HepG2 (cell line): ENCODE results near the gene RARS1. TPM values are rescaled to one million over a fixed set of nuclear protein-coding genes. Genes with fewer than 3 reads are reported as not detected.

Experiments
- CEBPB ChIP-seq: IDR thresholded peaks from 2 replicates; pipeline ENCODE4 v1.6.1; 2011; ENCODE audit warnings: low read depth, low read length, improper control_type of control experiment, borderline replicate concordance
- EZH2 ChIP-seq: conservative IDR thresholded peaks from 2 replicates; pipeline ENCODE4 v1.6.1; 2012; ENCODE audit warnings: mild to moderate bottlenecking, low read depth, low read length, moderate library complexity
- GATAD1 ChIP-seq: IDR thresholded peaks from 2 replicates; pipeline ENCODE4 v1.6.1; 2016; ENCODE audit warnings: missing genetic modification reagents, missing compliant biosample characterization
- GFI1 ChIP-seq: sonication (generic); formaldehyde crosslinking; IDR thresholded peaks from 2 replicates; pipeline ENCODE4 v1.5.0; 2020; ENCODE audit warnings: missing genetic modification reagents, mild to moderate bottlenecking, borderline replicate concordance
- KLF16 ChIP-seq, 2 experiments: sonication (generic) in 1 of 2; formaldehyde crosslinking in 1 of 2; IDR thresholded peaks; 2 replicates each; pipeline versions ENCODE4 v1.6.1 to v1.8.0; 2016 to 2023; ENCODE audit warnings: missing genetic modification reagents in 2 of 2, missing compliant biosample characterization in 1 of 2
- ZNF3 ChIP-seq: IDR thresholded peaks from 2 replicates; pipeline ENCODE4 v1.7.0; 2017; ENCODE audit warnings: inconsistent platforms
- ZNF30 ChIP-seq: sonication (generic); formaldehyde crosslinking; IDR thresholded peaks from 2 replicates; pipeline ENCODE4 v1.5.0; 2020; ENCODE audit warnings: mild to moderate bottlenecking, missing genetic modification reagents
- ZNF335 ChIP-seq: sonication (generic); formaldehyde crosslinking; IDR thresholded peaks from 2 replicates; pipeline ENCODE4 v1.4.0; 2020; ENCODE audit warnings: missing genetic modification reagents
- ZNF558 ChIP-seq: sonication (generic); formaldehyde crosslinking; IDR thresholded peaks from 2 replicates; pipeline ENCODE4 v1.9.0; 2022; ENCODE audit warnings: mild to moderate bottlenecking, missing genetic modification reagents, borderline replicate concordance
- polyA plus RNA-seq, 8 experiments: library from polyadenylated mRNA; depleted of rRNA in 3 of 8; stranded (reverse) in 7 of 8; unstranded in 1 of 8; fragments of >200 nt; fragmentation: Illumina TruSeq in 4 of 8; extraction: Trizol in 4 of 8; gene quantifications; 2 replicates each; pipeline versions ENCODE4 v1.2.1 to v1.2.3, GENCODE V29; 2011 to 2016; ENCODE audit warnings: low read depth in 4 of 8, missing spikeins in 1 of 8, mixed read lengths in 1 of 8; ENCODE audit not compliant: insufficient read depth in 1 of 8
- total RNA-seq, 5 experiments: library from RNA; depleted of rRNA; stranded (reverse); fragments of >200 nt; fragmentation: Illumina TruSeq; extraction: Trizol; gene quantifications; 2 replicates each; pipeline ENCODE4 v1.2.3, GENCODE V29; 2016; ENCODE audit warnings: low read depth in 1 of 5
- TF ChIP-seq, protein P1 (sequence below): sonication (generic); formaldehyde crosslinking; IDR thresholded peaks from 2 replicates; pipeline ENCODE4 v1.4.0; 2020; ENCODE audit warnings: mild to moderate bottlenecking, missing genetic modification reagents
- TF ChIP-seq, protein P2 (sequence below): sonication (generic); formaldehyde crosslinking; IDR thresholded peaks from 2 replicates; pipeline ENCODE4 v1.4.0; 2020; ENCODE audit warnings: missing genetic modification reagents
- TF ChIP-seq, protein P3 (sequence below): sonication (generic); formaldehyde crosslinking; IDR thresholded peaks from 2 replicates; pipeline ENCODE4 v1.4.0; 2020; ENCODE audit warnings: missing genetic modification reagents
- TF ChIP-seq, protein P4 (sequence below): sonication (generic); formaldehyde crosslinking; IDR thresholded peaks from 2 replicates; pipeline ENCODE4 v1.4.0; 2020; ENCODE audit warnings: missing genetic modification reagents, borderline replicate concordance
- TF ChIP-seq, protein P5 (sequence below): sonication (generic); formaldehyde crosslinking; IDR thresholded peaks from 2 replicates; pipeline ENCODE4 v1.8.0; 2022; ENCODE audit warnings: mild to moderate bottlenecking, missing genetic modification reagents

Gene RARS1
- total and polyA plus RNA-seq, 2 of the 13 experiments (the other 11 are each of a cell fraction or from before 2014, with no cell fraction given): 54.6 to 170 TPM

DNA sequence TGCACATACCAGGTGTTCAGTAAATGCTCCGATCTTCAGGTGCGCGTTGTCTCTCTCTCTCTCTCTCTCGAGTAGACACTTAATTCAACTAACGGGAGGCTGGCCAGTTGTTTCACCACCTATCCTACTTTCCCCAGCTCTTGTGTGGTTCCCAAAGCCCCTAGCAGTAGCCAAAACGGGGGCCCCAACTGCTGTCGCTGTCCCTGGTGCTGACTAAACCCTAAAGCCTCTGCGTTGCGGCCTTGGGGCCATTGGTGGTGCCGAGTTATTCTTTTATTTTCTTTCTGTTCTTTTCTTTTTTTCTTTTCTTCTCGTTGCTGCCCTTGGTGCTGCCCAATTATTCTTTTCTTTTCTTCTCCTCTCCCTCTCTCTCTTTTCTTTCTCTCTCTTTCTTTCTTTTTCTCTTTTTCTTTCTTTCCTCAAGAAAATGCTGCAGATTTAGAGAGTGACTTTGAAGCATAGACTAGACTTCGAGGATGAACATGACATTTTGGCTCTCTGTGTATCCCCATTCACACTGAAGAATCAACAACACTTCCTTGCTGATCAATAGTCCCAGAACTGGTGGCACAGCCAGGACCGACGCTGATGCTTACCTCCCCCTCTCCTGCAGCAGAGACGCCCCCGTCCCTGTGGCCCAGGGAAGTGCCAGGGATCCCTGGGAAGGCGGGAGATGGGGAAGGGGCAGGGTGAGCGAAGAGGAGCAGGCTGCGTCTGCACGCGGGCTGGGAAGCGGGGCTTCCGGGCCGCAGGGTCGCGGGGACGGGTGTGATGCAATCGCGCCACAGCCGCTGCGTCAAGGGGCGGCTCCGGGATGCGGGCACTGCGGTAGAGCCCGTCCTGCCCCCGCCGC lies 42.5 kb downstream of the RARS1 start, which contains the start of gene FBLL1 (continued):
- TF ChIP-seq CEBPB (peak; percentile 81), GFI1 (0 out of 2 replicates have a peak, but pooled peaks have one; percentile 21), EZH2 (0 out of 2 replicates have a peak, but pooled peaks have one; percentile 51), ZNF3 (CRISPR knock-in tag) (no peak), KLF16 (CRISPR knock-in tag; IDR thresholded peaks at IDR 0.05) (peak in 1 of 2 experiments; percentile 60; a peak in 1 of 4 replicates), ZNF558 (CRISPR knock-in tag) (peak; percentile 70; the same call in 1 of the 2 replicates), ZNF335 (CRISPR knock-in tag) (0 out of 2 replicates have a peak, but pooled peaks have one; percentile 35), GATAD1 (CRISPR knock-in tag) (no peak), ZNF30 (CRISPR knock-in tag) (0 out of 2 replicates have a peak, but pooled peaks have one; percentile 27)
- TF ChIP-seq, protein P1, sequence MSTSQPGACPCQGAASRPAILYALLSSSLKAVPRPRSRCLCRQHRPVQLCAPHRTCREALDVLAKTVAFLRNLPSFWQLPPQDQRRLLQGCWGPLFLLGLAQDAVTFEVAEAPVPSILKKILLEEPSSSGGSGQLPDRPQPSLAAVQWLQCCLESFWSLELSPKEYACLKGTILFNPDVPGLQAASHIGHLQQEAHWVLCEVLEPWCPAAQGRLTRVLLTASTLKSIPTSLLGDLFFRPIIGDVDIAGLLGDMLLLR (CRISPR knock-in tag): no peak
- TF ChIP-seq, protein P2, sequence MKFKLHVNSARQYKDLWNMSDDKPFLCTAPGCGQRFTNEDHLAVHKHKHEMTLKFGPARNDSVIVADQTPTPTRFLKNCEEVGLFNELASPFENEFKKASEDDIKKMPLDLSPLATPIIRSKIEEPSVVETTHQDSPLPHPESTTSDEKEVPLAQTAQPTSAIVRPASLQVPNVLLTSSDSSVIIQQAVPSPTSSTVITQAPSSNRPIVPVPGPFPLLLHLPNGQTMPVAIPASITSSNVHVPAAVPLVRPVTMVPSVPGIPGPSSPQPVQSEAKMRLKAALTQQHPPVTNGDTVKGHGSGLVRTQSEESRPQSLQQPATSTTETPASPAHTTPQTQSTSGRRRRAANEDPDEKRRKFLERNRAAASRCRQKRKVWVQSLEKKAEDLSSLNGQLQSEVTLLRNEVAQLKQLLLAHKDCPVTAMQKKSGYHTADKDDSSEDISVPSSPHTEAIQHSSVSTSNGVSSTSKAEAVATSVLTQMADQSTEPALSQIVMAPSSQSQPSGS (CRISPR knock-in tag): 0 out of 2 replicates have a peak, but pooled peaks have one; percentile 31
- TF ChIP-seq, protein P3, sequence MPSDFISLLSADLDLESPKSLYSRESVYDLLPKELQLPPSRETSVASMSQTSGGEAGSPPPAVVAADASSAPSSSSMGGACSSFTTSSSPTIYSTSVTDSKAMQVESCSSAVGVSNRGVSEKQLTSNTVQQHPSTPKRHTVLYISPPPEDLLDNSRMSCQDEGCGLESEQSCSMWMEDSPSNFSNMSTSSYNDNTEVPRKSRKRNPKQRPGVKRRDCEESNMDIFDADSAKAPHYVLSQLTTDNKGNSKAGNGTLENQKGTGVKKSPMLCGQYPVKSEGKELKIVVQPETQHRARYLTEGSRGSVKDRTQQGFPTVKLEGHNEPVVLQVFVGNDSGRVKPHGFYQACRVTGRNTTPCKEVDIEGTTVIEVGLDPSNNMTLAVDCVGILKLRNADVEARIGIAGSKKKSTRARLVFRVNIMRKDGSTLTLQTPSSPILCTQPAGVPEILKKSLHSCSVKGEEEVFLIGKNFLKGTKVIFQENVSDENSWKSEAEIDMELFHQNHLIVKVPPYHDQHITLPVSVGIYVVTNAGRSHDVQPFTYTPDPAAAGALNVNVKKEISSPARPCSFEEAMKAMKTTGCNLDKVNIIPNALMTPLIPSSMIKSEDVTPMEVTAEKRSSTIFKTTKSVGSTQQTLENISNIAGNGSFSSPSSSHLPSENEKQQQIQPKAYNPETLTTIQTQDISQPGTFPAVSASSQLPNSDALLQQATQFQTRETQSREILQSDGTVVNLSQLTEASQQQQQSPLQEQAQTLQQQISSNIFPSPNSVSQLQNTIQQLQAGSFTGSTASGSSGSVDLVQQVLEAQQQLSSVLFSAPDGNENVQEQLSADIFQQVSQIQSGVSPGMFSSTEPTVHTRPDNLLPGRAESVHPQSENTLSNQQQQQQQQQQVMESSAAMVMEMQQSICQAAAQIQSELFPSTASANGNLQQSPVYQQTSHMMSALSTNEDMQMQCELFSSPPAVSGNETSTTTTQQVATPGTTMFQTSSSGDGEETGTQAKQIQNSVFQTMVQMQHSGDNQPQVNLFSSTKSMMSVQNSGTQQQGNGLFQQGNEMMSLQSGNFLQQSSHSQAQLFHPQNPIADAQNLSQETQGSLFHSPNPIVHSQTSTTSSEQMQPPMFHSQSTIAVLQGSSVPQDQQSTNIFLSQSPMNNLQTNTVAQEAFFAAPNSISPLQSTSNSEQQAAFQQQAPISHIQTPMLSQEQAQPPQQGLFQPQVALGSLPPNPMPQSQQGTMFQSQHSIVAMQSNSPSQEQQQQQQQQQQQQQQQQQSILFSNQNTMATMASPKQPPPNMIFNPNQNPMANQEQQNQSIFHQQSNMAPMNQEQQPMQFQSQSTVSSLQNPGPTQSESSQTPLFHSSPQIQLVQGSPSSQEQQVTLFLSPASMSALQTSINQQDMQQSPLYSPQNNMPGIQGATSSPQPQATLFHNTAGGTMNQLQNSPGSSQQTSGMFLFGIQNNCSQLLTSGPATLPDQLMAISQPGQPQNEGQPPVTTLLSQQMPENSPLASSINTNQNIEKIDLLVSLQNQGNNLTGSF (CRISPR knock-in tag): peak; percentile 69; the same call in 1 of the 2 replicates
- TF ChIP-seq, protein P4, sequence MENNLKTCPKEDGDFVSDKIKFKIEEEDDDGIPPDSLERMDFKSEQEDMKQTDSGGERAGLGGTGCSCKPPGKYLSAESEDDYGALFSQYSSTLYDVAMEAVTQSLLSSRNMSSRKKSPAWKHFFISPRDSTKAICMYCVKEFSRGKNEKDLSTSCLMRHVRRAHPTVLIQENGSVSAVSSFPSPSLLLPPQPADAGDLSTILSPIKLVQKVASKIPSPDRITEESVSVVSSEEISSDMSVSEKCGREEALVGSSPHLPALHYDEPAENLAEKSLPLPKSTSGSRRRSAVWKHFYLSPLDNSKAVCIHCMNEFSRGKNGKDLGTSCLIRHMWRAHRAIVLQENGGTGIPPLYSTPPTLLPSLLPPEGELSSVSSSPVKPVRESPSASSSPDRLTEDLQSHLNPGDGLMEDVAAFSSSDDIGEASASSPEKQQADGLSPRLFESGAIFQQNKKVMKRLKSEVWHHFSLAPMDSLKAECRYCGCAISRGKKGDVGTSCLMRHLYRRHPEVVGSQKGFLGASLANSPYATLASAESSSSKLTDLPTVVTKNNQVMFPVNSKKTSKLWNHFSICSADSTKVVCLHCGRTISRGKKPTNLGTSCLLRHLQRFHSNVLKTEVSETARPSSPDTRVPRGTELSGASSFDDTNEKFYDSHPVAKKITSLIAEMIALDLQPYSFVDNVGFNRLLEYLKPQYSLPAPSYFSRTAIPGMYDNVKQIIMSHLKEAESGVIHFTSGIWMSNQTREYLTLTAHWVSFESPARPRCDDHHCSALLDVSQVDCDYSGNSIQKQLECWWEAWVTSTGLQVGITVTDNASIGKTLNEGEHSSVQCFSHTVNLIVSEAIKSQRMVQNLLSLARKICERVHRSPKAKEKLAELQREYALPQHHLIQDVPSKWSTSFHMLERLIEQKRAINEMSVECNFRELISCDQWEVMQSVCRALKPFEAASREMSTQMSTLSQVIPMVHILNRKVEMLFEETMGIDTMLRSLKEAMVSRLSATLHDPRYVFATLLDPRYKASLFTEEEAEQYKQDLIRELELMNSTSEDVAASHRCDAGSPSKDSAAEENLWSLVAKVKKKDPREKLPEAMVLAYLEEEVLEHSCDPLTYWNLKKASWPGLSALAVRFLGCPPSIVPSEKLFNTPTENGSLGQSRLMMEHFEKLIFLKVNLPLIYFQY (CRISPR knock-in tag): peak; percentile 79; the same call in 1 of the 2 replicates
- TF ChIP-seq, protein P5, sequence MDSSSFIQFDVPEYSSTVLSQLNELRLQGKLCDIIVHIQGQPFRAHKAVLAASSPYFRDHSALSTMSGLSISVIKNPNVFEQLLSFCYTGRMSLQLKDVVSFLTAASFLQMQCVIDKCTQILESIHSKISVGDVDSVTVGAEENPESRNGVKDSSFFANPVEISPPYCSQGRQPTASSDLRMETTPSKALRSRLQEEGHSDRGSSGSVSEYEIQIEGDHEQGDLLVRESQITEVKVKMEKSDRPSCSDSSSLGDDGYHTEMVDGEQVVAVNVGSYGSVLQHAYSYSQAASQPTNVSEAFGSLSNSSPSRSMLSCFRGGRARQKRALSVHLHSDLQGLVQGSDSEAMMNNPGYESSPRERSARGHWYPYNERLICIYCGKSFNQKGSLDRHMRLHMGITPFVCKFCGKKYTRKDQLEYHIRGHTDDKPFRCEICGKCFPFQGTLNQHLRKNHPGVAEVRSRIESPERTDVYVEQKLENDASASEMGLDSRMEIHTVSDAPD: 0 out of 2 replicates have a peak, but pooled peaks have one; percentile 36
